MCF 10A (cell line): ENCODE measurements around the gene SLC22A12. TPM values are rescaled to one million over a fixed set of nuclear protein-coding genes. Genes with fewer than 3 reads are reported as not detected.

ENCODE experiments used
- BruUV-seq: library from RNA; stranded (reverse); fragments of 400-500 nt; replicated peaks from 2 replicates; lab custom pipeline; 2021; lab: Mats Ljungman, UMichigan
- CTCF ChIA-PET: fragments of 300-600 bp; sonication (Branson Sonifier 250); formaldehyde crosslinking; extraction: SDS; loops from one replicate; lab custom pipeline; 2021; ENCODE audit warnings: antibody characterized with exemption, inconsistent platforms; lab: Yijun Ruan, JAX
- POLR2A ChIA-PET: fragments of 300-600, 350-650 bp; sonication (Branson Sonifier 250); formaldehyde crosslinking; extraction: SDS; loops from one replicate; lab custom pipeline; 2020; ENCODE audit warnings: antibody characterized with exemption, inconsistent platforms; lab: Yijun Ruan, JAX
- DNase-seq: peaks from one replicate; pipeline ENCODE4 v3.0.0-alpha.2; 2018; ENCODE audit not compliant: unreplicated experiment
- H3K27ac Mint-ChIP-seq: one replicate; pipeline ENCODE4 v1.8.0; 2022; ENCODE audit warnings: mild to moderate bottlenecking, low read depth, mixed read lengths; ENCODE audit not compliant: unreplicated experiment
- H3K27me3 Mint-ChIP-seq: one replicate; pipeline ENCODE4 v1.8.0; 2022; ENCODE audit warnings: mixed read lengths; ENCODE audit not compliant: insufficient read depth, unreplicated experiment
- H3K36me3 Mint-ChIP-seq: one replicate; pipeline ENCODE4 v1.8.0; 2022; ENCODE audit warnings: mild to moderate bottlenecking, moderate library complexity, mixed read lengths; ENCODE audit not compliant: insufficient read depth, unreplicated experiment
- H3K4me1 Mint-ChIP-seq: one replicate; pipeline ENCODE4 v1.8.0; 2022; ENCODE audit warnings: mixed read lengths; ENCODE audit not compliant: insufficient read depth, unreplicated experiment
- H3K4me3 Mint-ChIP-seq: one replicate; pipeline ENCODE4 v1.8.0; 2022; ENCODE audit warnings: mild to moderate bottlenecking, moderate library complexity, mixed read lengths; ENCODE audit not compliant: unreplicated experiment
- H3K9me3 Mint-ChIP-seq: one replicate; pipeline ENCODE4 v1.8.0; 2022; ENCODE audit warnings: mixed read lengths; ENCODE audit not compliant: unreplicated experiment
- intact Hi-C: fragments of 100-400 bp; cut with micrococcal nuclease; formaldehyde crosslinking; loops from 2 replicates; pipeline ENCODE4 v1.14.1; 2022
- total RNA-seq: library from RNA; stranded (reverse); gene quantifications from 2 replicates; pipeline ENCODE4 v1.2.3, GENCODE V29; 2022
- TF ChIP-seq, protein P1 (sequence below): fragments of 200-600 bp; IDR thresholded peaks from one replicate; pipeline ENCODE4 v1.8.0; 2022; ENCODE audit warnings: antibody characterized with exemption, mild to moderate bottlenecking; ENCODE audit not compliant: unreplicated experiment

SLC22A12 gene
- total RNA-seq, 1 experiment from 2014 or later: not detected

DNA sequence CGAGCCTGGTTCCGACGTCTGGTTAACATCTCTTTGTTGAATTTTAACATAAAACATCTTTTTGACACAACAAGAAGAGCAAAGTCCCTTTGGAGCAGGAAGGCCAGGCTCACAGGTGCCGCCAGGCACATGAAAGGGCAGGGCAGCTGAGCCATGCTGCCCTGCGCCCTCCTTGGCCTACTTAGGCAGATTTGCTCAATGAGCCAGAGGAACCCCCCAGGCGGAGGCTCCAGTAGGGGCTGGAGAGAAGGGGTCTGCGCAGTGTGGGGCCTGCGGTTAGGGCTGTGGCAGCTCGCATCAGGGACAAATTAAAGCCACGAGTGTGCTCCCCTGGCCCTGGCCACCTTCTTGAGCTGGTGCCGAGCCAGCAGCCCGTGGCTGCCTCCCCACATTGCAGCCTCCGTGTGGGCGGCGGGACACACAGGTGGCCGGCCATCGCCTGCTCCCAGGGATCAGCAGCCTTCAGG, 9.9 kb upstream of the SLC22A12 start:
- intact Hi-C loops: no loop called here
- TF ChIP-seq, protein P1, sequence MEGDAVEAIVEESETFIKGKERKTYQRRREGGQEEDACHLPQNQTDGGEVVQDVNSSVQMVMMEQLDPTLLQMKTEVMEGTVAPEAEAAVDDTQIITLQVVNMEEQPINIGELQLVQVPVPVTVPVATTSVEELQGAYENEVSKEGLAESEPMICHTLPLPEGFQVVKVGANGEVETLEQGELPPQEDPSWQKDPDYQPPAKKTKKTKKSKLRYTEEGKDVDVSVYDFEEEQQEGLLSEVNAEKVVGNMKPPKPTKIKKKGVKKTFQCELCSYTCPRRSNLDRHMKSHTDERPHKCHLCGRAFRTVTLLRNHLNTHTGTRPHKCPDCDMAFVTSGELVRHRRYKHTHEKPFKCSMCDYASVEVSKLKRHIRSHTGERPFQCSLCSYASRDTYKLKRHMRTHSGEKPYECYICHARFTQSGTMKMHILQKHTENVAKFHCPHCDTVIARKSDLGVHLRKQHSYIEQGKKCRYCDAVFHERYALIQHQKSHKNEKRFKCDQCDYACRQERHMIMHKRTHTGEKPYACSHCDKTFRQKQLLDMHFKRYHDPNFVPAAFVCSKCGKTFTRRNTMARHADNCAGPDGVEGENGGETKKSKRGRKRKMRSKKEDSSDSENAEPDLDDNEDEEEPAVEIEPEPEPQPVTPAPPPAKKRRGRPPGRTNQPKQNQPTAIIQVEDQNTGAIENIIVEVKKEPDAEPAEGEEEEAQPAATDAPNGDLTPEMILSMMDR: no peak
- Mint-ChIP-seq H3K4me3 (no peak overlapping the region), H3K4me1 (no peaks in the 10 kb centered on the region), H3K9me3 (no peaks in the 10 kb centered on the region), H3K36me3 (no peaks in the 10 kb centered on the region), H3K27me3 (peaks cover 39% of the 10 kb centered on the region), H3K27ac (no peak overlapping the region)
- no peak for DNase-seq
- no TSS peak for BruUV-seq
- CTCF ChIA-PET: no interaction called here
- POLR2A ChIA-PET: no interaction called here

GRCh38 chr11:64582885-64583284, 8.1 kb upstream of the SLC22A12 start:
- H3K4me3 Mint-ChIP-seq: no peak overlapping the region
- intact Hi-C loops: no loop called here
- no peaks in the 10 kb centered on the region for H3K4me1 Mint-ChIP-seq
- no peak for DNase-seq
- no peak overlapping the region for H3K27ac Mint-ChIP-seq
- TF ChIP-seq, protein P1: no peak
- H3K27me3 Mint-ChIP-seq: peaks cover 56% of the 10 kb centered on the region
- CTCF ChIA-PET: no interaction called here
- H3K36me3 Mint-ChIP-seq: no peaks in the 10 kb centered on the region
- no TSS peak for BruUV-seq
- H3K9me3 Mint-ChIP-seq: peaks cover 5% of the 10 kb centered on the region
- POLR2A ChIA-PET: no interaction called here

DNA sequence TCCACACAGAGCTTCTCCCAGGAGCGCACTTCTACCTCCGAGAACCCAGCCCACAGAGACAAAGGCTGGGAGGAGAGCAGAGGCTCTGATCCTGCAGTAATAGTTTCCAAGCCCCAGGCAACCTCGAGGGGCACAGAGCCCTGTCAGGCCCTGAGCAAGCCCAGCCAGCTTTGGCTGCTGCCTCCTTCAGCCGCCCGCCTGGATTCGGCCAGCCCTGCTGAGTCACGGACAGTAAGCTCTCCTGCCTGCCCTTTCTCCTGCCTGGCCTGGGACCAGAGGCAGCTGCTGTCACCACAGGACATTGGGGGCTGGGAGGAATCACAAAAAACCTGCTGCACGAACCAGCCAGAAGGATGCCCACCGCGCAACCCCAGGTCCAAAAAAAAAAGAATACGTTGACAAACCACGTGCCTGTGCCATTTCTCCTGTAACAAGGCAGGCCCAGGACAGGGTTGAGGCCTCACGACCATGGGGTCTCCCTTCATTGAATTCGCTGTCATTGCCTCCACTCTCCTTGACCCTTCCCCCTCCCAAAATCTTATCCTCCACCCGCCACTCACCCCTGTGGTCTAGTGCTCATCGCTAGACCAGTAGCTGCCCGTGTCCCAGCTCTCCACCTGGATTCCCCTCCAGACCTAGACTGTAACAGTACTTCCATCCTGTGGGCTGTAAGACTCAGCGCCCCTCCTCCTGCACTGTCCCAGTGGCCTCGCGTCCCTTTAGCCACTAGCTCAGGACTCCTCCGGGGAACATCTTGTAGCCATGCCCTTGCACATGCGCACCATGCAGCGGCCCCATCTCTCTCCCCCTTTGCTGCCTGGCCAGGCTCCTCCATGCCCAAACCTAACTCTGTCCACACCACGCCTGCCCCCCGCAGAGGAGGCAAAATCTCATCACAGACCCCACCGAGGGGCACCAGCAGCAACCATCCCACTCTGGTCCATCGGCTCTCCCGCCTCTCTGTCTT, 7.4 kb upstream of the SLC22A12 start:
- no peaks in the 10 kb centered on the region for H3K4me1 Mint-ChIP-seq
- ChIA-PET CTCF (interaction anchor here (0.6 to 1.1 kb wide), 3 partner anchors 15 to 134 kb away, joined by 3 to 4 read pairs (median 3); no protein-coding TSS in a partner anchor), POLR2A (no interaction called here)
- no peak overlapping the region for H3K27ac Mint-ChIP-seq
- no peaks in the 10 kb centered on the region for H3K36me3 Mint-ChIP-seq
- TF ChIP-seq, protein P1: no peak
- intact Hi-C loops: no loop called here
- H3K27me3 Mint-ChIP-seq: peaks cover 63% of the 10 kb centered on the region
- H3K9me3 Mint-ChIP-seq: peaks cover 11% of the 10 kb centered on the region
- no peak overlapping the region for H3K4me3 Mint-ChIP-seq
- no TSS peak for BruUV-seq
- peak; percentile 20 for DNase-seq

DNA sequence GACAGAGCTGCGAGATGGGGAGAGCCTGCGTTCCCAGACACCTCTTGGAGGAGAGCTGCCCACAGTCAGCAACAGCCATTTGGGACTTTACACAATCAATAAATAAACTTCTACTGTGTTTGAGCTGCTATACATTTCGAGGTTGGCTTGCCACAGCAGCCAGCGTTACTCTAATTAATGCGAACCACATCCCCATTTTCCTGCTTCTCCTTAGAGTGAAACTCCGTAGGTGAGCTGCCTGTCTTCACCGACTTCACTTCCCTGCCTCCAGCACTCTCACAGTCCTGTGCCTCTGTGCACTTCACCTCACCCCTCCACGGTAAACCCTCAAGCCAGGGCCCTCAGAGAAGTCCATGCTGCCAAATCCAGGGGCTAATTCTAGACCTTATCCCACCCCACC, 5.9 kb upstream of the SLC22A12 start:
- CTCF ChIA-PET: interaction anchor here (1.1 kb wide), 1 partner anchor 34 kb away, joined by 3 read pairs; no protein-coding TSS in a partner anchor
- TF ChIP-seq, protein P1: no peak
- H3K27ac Mint-ChIP-seq: no peak overlapping the region

More for the DNA sequence above, 5.9 kb upstream of the SLC22A12 start:
- intact Hi-C loops: no loop called here
- peaks cover 23% of the 10 kb centered on the region for H3K9me3 Mint-ChIP-seq
- no TSS peak for BruUV-seq
- H3K4me1 Mint-ChIP-seq: no peaks in the 10 kb centered on the region
- H3K36me3 Mint-ChIP-seq: no peaks in the 10 kb centered on the region
- DNase-seq: no peak
- no peak overlapping the region for H3K4me3 Mint-ChIP-seq
- H3K27me3 Mint-ChIP-seq: peaks cover 55% of the 10 kb centered on the region
- POLR2A ChIA-PET: no interaction called here
